GM12878 (cell line): Measurements from ENCODE around the gene TMEM18. TPM values are rescaled to one million over a fixed set of nuclear protein-coding genes. Genes with fewer than 3 reads are reported as not detected.

ENCODE experiments used
- ATAC-seq: fragments of 200-7000 bp; cut with Tn5 transposase; 3 replicates; pipeline ENCODE4 v1.9.1; 2020; ENCODE audit warnings: mild to moderate bottlenecking, moderate library complexity
- BruUV-seq: library from RNA; stranded (reverse); fragments of 400-500 nt; replicated peaks from 2 replicates; lab custom pipeline; 2021; lab: Mats Ljungman, UMichigan
- CTCF ChIA-PET: fragments of 300-600 bp; sonication (Branson Sonifier 250); formaldehyde crosslinking; extraction: SDS; loops from one replicate; lab custom pipeline; 2021; ENCODE audit warnings: inconsistent platforms; lab: Yijun Ruan, JAX
- POLR2A ChIA-PET: fragments of 350-600 bp; formaldehyde crosslinking; extraction: SDS; loops from one replicate; lab custom pipeline; 2021; ENCODE audit warnings: inconsistent platforms; lab: Charles Lee
- RAD21 ChIA-PET: fragments of 300-600 bp; sonication (Branson Sonifier 250); formaldehyde crosslinking; loops from one replicate; lab custom pipeline; 2023; ENCODE audit warnings: antibody characterized with exemption; ENCODE audit not compliant: unreplicated experiment; lab: Charles Lee
- SMC1A ChIA-PET: fragments of 300-600 bp; sonication (Branson Sonifier 250); formaldehyde crosslinking; loops from one replicate; lab custom pipeline; 2023; ENCODE audit not compliant: unreplicated experiment, uncharacterized antibody; lab: Charles Lee
- DNase-seq: peaks from one replicate; pipeline ENCODE4 v3.0.0-alpha.2; 2011; ENCODE audit warnings: low read depth, low spot score
- FAIRE-seq: peaks from 3 replicates; lab custom pipeline; 2011; peaks lifted over from hg19 to GRCh38; lab: Jason Lieb, UNC
- H2AFZ ChIP-seq: 2 replicates; pipeline ENCODE4 v1.6.0; 2011; ENCODE audit warnings: low read depth, low read length, control low read depth; ENCODE audit not compliant: control insufficient read depth
- H3K27ac ChIP-seq: 2 replicates; pipeline ENCODE4 v1.5.1; 2011; ENCODE audit warnings: control low read depth; ENCODE audit not compliant: control insufficient read depth, insufficient read depth
- H3K27me3 ChIP-seq, 2 experiments: replicated peaks in 1 of 2; 2 replicates each; pipeline versions ENCODE4 v1.6.0 to v1.6.1; 2011; ENCODE audit warnings: low read length in 1 of 2; ENCODE audit not compliant: control insufficient read depth in 2 of 2, insufficient read depth in 2 of 2
- H3K36me3 ChIP-seq, 2 experiments: 2 replicates each; pipeline ENCODE4 v1.5.1; 2011; ENCODE audit warnings: low read length in 1 of 2; ENCODE audit not compliant: control insufficient read depth in 2 of 2, insufficient read depth in 2 of 2
- H3K4me1 ChIP-seq: 2 replicates; pipeline ENCODE4 v1.6.1; 2011; ENCODE audit warnings: mild to moderate bottlenecking, low read length, moderate library complexity, mixed read lengths; ENCODE audit not compliant: control insufficient read depth, insufficient read depth
- H3K4me2 ChIP-seq: 2 replicates; pipeline ENCODE4 v1.6.0; 2011; ENCODE audit warnings: control low read depth; ENCODE audit not compliant: control insufficient read depth, insufficient read depth
- H3K4me3 ChIP-seq: fragments of 200-600 bp; sonication (generic); 2 replicates; pipeline ENCODE4 v1.5.1; 2016
- H3K79me2 ChIP-seq: 2 replicates; pipeline ENCODE4 v1.6.0; 2011; ENCODE audit warnings: low read length; ENCODE audit not compliant: control insufficient read depth, insufficient read depth
- H3K9ac ChIP-seq: 2 replicates; pipeline ENCODE4 v1.8.0; 2011; ENCODE audit warnings: low read length, control low read depth, mixed read lengths; ENCODE audit not compliant: control insufficient read depth, insufficient read depth
- H3K9me3 ChIP-seq: replicated peaks from 3 replicates; pipeline ENCODE4 v1.5.1; 2011; ENCODE audit warnings: mild to moderate bottlenecking, low read length; ENCODE audit not compliant: control insufficient read depth, insufficient read depth
- H4K20me1 ChIP-seq: 2 replicates; pipeline ENCODE4 v1.6.0; 2011; ENCODE audit not compliant: control insufficient read depth, insufficient read depth
- ATF3 ChIP-seq: IDR thresholded peaks from 2 replicates; pipeline ENCODE4 v1.6.1; 2011; ENCODE audit warnings: low read depth, mild to moderate bottlenecking, low read length, moderate library complexity, borderline replicate concordance; ENCODE audit errors: extremely low read depth
- BHLHE40 ChIP-seq, 2 experiments: fragments of 450-650 bp in 1 of 2; IDR thresholded peaks; 2 replicates each; pipeline ENCODE4 v1.6.1; 2011 to 2017; ENCODE audit warnings: low read depth in 2 of 2, borderline replicate concordance in 1 of 2, improper control_type of control experiment in 1 of 2, low read length in 1 of 2, mild to moderate bottlenecking in 1 of 2
- CREB1 ChIP-seq: IDR thresholded peaks from 2 replicates; pipeline ENCODE4 v1.6.1; 2012; ENCODE audit warnings: low read depth, mild to moderate bottlenecking, inconsistent platforms
- FOS ChIP-seq: IDR thresholded peaks from 3 replicates; pipeline ENCODE4 v1.6.1; 2011; ENCODE audit warnings: borderline replicate concordance; ENCODE audit not compliant: insufficient read length; ENCODE audit errors: extremely low read depth
- GATAD2B ChIP-seq: fragments of 450-650 bp; conservative IDR thresholded peaks from 2 replicates; pipeline ENCODE4 v1.6.1; 2017; ENCODE audit warnings: low read depth, mild to moderate bottlenecking, moderate library complexity
- POLR2A ChIP-seq: IDR thresholded peaks from 2 replicates; pipeline ENCODE4 v1.6.1; 2011; ENCODE audit warnings: low read depth, mild to moderate bottlenecking, low read length
- RCOR1 ChIP-seq: conservative IDR thresholded peaks from 2 replicates; pipeline ENCODE4 v1.6.1; 2012; ENCODE audit warnings: low read depth, low read length, improper control_type of control experiment
- SIX5 ChIP-seq: IDR thresholded peaks from 2 replicates; pipeline ENCODE4 v1.6.1; 2011; ENCODE audit warnings: mild to moderate bottlenecking, low read depth, low read length, moderate library complexity; ENCODE audit not compliant: severe bottlenecking
- SPI1 ChIP-seq: IDR thresholded peaks from 2 replicates; pipeline ENCODE4 v1.6.1; 2011; ENCODE audit warnings: low read depth, mild to moderate bottlenecking, low read length, moderate library complexity, borderline replicate concordance; ENCODE audit not compliant: insufficient read depth
- STAT1 ChIP-seq: fragments of 450-650 bp; conservative IDR thresholded peaks from 2 replicates; pipeline ENCODE4 v1.6.1; 2014; ENCODE audit warnings: antibody characterized with exemption, mild to moderate bottlenecking
- TCF3 ChIP-seq: IDR thresholded peaks from 2 replicates; pipeline ENCODE4 v1.6.1; 2012; ENCODE audit warnings: low read depth, mild to moderate bottlenecking, low read length, borderline replicate concordance; ENCODE audit not compliant: insufficient read depth
- ZBED1 ChIP-seq: IDR thresholded peaks from 2 replicates; pipeline ENCODE4 v1.6.1; 2016; ENCODE audit warnings: borderline replicate concordance
- ZNF592 ChIP-seq: fragments of 450-650 bp; IDR thresholded peaks from 2 replicates; pipeline ENCODE4 v1.6.1; 2017; ENCODE audit warnings: mild to moderate bottlenecking, moderate library complexity
- WGBS: methylation state at CpG from one replicate; pipeline ENCODE4 v1.1.6; 2016; ENCODE audit warnings: low lambda C conversion rate; ENCODE audit not compliant: insufficient replicate concordance, insufficient coverage; ENCODE audit errors: missing lambda C conversion rate; 5-methylcytosine and 5-hydroxymethylcytosine counted together
- in situ Hi-C: fragments of 300-500 bp; cut with MboI; formaldehyde crosslinking; loops from 9 replicates; pipeline ENCODE4 v1.14.3; 2018; ENCODE audit warnings: mixed read lengths
- intact Hi-C: fragments of 100-400 bp; cut with micrococcal nuclease; formaldehyde crosslinking; loops from one replicate; pipeline ENCODE4 v1.14.2; 2022; ENCODE audit not compliant: unreplicated experiment
- polyA plus RNA-seq, 11 experiments: library from polyadenylated mRNA; depleted of rRNA in 4 of 11; unstranded in 6 of 11; stranded (reverse) in 5 of 11; fragments of >200 nt; fragmentation: Nextera tagmentation in 4 of 11; fragmentation: Illumina TruSeq in 1 of 11; extraction: Ambion mirVana in 4 of 11; extraction: Trizol in 1 of 11; gene quantifications; 1 replicate in 1 of 11; 2 replicates in 10 of 11; pipeline versions ENCODE4 v1.2.1 to v1.2.3, GENCODE V29; 2011 to 2016; ENCODE audit warnings: inconsistent platforms in 2 of 11, missing spikeins in 2 of 11, low read depth in 1 of 11
- total RNA-seq, 4 experiments: library from RNA; depleted of rRNA in 3 of 4; stranded (reverse); fragments of >200 nt in 3 of 4; fragmentation: Illumina TruSeq in 1 of 4; extraction: Trizol in 1 of 4; gene quantifications; 2 replicates each; pipeline versions ENCODE4 v1.2.1 to v1.2.3, GENCODE V29; 2013 to 2021
- TF ChIP-seq, protein P1 (sequence below): fragments of 450-650 bp; IDR thresholded peaks from 2 replicates; pipeline ENCODE4 v1.6.1; 2017; ENCODE audit warnings: mild to moderate bottlenecking

TMEM18 gene
- total and polyA plus RNA-seq, 10 of the 15 experiments (the other 5 are each of a cell fraction or from before 2014, with no cell fraction given), result 11.2 to 56.3 (median 26.0) TPM

- no peak for TF ChIP-seq ZNF592
- 0 out of 2 replicates have a peak, but pooled peaks have one; percentile 33 for TF ChIP-seq RCOR1
- TF ChIP-seq GATAD2B, result peak; percentile 41; the same call in 1 of the 2 replicates
- TF ChIP-seq SPI1, result no peak
- TF ChIP-seq SIX5, result no peak
- TF ChIP-seq, all 136 proteins: peak for 32
Measured at GRCh38 chr2:714005-714741, 37.0 kb upstream of the TMEM18 start (continued).

DNA sequence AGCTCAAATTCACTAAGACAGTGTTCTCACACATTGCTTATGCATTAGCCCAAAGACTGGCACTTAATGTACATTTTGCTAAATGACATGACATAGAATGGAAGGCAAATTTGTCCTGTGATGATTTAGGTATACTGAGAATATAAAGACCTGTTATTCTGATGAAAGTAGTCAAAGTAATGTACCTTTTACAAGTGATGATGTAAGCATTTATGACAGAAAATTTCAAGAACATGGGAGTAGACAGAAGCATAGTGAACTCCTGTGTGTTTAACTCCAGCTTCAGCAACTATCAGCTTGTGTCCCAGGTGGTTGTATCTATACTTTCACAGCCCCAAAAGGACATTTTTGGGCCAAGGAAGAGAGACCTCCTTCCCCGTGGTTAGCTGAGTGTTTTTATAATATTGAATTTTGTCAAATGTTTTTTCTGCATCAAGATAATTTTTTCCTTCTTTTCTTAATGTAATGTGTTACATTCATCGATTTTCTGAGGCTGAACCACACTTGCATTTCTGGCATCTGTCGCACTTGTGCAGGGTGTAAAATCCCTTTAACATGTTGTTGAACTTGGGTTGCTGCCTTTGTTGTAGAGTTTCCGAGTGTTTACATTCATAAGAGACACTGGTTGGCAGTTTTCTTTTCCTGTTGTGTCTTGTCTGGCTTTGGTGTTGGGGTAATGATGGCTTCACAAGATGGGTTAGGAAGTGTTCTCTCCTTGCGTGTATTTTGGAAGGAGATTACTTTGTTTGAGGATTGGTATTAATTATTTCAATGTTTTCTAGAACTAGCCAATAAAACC lies 33.9 kb upstream of the TMEM18 start:
- H3K27ac ChIP-seq, result no peak overlapping the region
- no peaks in the 10 kb centered on the region for H3K9me3 ChIP-seq
- no peak overlapping the region for H3K4me2 ChIP-seq
- no peak overlapping the region for H2AFZ ChIP-seq
- no peak for ATAC-seq
- ChIA-PET POLR2A (no interaction called here), SMC1A (interaction anchor here (1.1 to 1.3 kb wide), 2 partner anchors 15 to 25 kb away, joined by 3 to 4 read pairs; no protein-coding TSS in a partner anchor), CTCF (no interaction called here), RAD21 (no interaction called here)
- H3K27me3 ChIP-seq, result no peaks in the 10 kb centered on the region
- intact Hi-C loops (loop anchor here (5.0 to 10.0 kb wide), 2 partner anchors 141 to 434 kb away; no protein-coding TSS in a partner anchor), in situ Hi-C loops (no loop called here)
- DNase-seq, result no peak
- no peaks in the 10 kb centered on the region for H3K79me2 ChIP-seq
- H3K4me3 ChIP-seq, result no peak overlapping the region
- H3K36me3 ChIP-seq, result no peaks in the 10 kb centered on the region
- WGBS, result 17% methylated on average over 5 of the region's 5 CpGs
- BruUV-seq, result no TSS peak
- FAIRE-seq, result no peak
- no peak overlapping the region for H3K9ac ChIP-seq
- H3K4me1 ChIP-seq, result peaks cover 17% of the 10 kb centered on the region
- no peaks in the 10 kb centered on the region for H4K20me1 ChIP-seq
- TF ChIP-seq, protein P1, sequence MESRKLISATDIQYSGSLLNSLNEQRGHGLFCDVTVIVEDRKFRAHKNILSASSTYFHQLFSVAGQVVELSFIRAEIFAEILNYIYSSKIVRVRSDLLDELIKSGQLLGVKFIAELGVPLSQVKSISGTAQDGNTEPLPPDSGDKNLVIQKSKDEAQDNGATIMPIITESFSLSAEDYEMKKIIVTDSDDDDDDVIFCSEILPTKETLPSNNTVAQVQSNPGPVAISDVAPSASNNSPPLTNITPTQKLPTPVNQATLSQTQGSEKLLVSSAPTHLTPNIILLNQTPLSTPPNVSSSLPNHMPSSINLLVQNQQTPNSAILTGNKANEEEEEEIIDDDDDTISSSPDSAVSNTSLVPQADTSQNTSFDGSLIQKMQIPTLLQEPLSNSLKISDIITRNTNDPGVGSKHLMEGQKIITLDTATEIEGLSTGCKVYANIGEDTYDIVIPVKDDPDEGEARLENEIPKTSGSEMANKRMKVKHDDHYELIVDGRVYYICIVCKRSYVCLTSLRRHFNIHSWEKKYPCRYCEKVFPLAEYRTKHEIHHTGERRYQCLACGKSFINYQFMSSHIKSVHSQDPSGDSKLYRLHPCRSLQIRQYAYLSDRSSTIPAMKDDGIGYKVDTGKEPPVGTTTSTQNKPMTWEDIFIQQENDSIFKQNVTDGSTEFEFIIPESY, result no peak
- TF ChIP-seq POLR2A, result no peak
- no peak for TF ChIP-seq BHLHE40 (IDR thresholded peaks at IDR 0.05; ENCODE audit: borderline replicate concordance in 1 of 2, low read depth in 2 of 2, low read length in 1 of 2)
- TF ChIP-seq STAT1, result no peak
- TF ChIP-seq ZBED1, result no peak
- TF ChIP-seq ATF3, result no peak
- TF ChIP-seq CREB1, result no peak
- TF ChIP-seq FOS, result no peak
- no peak for TF ChIP-seq TCF3
